GM12892 (cell line): ENCODE results near the gene PIK3CB.
"Not testable (repeated sequence)": the region's sequence is repeated elsewhere in the genome, so short reads cannot be mapped to it uniquely, and the experiment has no call there.

Experiments
- POLR2A ChIP-seq: IDR thresholded peaks from 2 replicates; pipeline ENCODE4 v1.6.1; 2011; ENCODE audit warnings: low read depth, low read length, control low read depth
- POLR2AphosphoS5 ChIP-seq: IDR thresholded peaks from 2 replicates; pipeline ENCODE4 v1.6.1; 2011; ENCODE audit warnings: low read depth, low read length, control low read depth
- TAF1 ChIP-seq: IDR thresholded peaks from 2 replicates; pipeline ENCODE4 v1.6.1; 2011; ENCODE audit warnings: low read depth, mild to moderate bottlenecking, control low read depth, low read length, borderline replicate concordance

GRCh38 chr3:138838385-138838784 is 3.7 kb upstream of the PIK3CB start:
- not testable (repeated sequence) for TF ChIP-seq POLR2A, TAF1, POLR2AphosphoS5
